HL-60 (cell line): ENCODE data around the gene ATP10D.

Source experiments
- CTCF ChIP-seq: IDR thresholded peaks from one replicate; pipeline ENCODE4 v1.5.1; 2011; ENCODE audit warnings: low read length, control low read depth, inconsistent platforms; ENCODE audit not compliant: insufficient read depth
- GABPA ChIP-seq: IDR thresholded peaks from 2 replicates; pipeline ENCODE4 v1.6.1; 2012; ENCODE audit warnings: low read depth
- POLR2AphosphoS5 ChIP-seq: IDR thresholded peaks from 2 replicates; pipeline ENCODE4 v1.6.1; 2012; ENCODE audit warnings: low read depth
- REST ChIP-seq: IDR thresholded peaks from 2 replicates; pipeline ENCODE4 v1.6.1; 2012; ENCODE audit warnings: low read depth; ENCODE audit not compliant: insufficient replicate concordance
- SPI1 ChIP-seq: IDR thresholded peaks from 2 replicates; pipeline ENCODE4 v1.6.1; 2012; ENCODE audit warnings: low read depth, mild to moderate bottlenecking, borderline replicate concordance

GRCh38 chr4:47469951-47470350, 15.1 kb upstream of the ATP10D start:
- no peak for TF ChIP-seq REST
- TF ChIP-seq CTCF, result no peak
- TF ChIP-seq POLR2AphosphoS5, result no peak
- TF ChIP-seq GABPA, result no peak
- no peak for TF ChIP-seq SPI1
